Activated CD4-positive, alpha-beta T cell treated with anti-CD3 and anti-CD28 coated beads, Interleukin-2, amount 50 U/mL, for 48 hours (primary cell): ENCODE data around the gene B4GALT3.
"Not testable (repeated sequence)": the region's sequence is repeated elsewhere in the genome, so short reads cannot be mapped to it uniquely, and the experiment has no call there.

ENCODE experiments used
- DNase-seq, 2 experiments: peaks; one replicate each; pipeline ENCODE4 v3.0.0-alpha.2; 2020

The B4GALT3 gene

DNA sequence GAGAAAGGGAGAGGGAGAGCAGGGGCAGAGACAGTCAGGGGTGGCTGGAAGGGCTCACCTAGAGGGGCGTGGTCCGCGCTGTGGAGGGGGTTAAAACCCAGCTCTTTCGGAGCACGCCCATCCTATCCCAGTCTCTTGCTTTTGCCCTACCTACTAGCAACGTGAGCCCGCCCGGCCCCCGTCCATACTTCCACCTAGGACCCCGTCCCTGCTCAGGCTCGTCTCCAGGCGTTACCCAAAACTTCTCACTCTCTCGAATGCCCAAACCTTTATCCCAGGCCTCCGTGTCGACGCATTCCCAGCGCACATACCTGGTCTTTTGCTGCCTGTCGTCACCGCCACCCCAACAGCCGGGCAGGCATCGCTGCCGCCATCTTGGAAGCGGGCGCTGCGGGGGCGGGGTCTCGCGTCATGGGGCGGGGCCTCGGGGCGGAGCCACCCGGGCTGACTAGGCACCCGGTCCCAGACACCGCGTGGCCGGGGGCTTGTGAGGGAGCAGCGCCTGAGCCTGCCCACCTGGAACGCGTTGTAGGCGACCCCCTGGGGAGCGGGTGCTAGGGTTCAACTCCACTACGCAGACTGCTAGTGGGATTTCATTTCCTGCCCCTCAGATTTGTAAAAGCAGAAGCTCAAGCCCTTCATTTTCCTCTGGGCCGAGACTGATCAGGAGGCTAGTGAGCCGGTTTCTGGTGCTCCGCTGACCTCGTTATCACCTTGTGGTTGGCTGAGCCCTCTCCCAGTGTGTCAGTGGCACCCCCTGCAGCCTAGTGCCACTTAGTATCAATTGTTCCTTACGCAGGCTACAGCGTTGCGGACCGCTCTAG is at the start of gene B4GALT3:
Gene B4GALT3, minus strand, starts transcription at position 396 of the 824 bp plus-strand sequence. CDS start 1,447 bp downstream, outside the sequence.
- peak; percentile 98 for DNase-seq

DNA sequence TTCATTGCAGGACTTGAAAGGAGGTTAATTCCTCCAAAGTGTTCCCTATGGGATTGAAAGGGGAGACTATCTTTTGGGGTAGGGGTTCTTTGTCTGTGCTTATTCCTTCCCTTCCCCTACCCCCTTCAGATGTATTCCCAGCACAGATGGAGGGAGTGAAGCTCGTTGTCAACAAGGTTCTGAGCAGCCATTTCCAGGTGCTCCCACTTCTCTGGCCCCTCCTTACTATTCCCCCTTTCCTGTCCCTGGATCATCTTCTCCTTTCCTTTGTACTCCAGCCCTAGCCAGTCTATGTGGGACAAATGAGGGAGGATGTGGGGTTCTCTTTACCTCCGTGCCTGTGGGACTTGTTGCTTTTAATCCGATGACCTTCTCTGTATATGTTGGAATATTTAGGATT is 49.5 kb upstream of the B4GALT3 start:
- no peak for DNase-seq

DNA sequence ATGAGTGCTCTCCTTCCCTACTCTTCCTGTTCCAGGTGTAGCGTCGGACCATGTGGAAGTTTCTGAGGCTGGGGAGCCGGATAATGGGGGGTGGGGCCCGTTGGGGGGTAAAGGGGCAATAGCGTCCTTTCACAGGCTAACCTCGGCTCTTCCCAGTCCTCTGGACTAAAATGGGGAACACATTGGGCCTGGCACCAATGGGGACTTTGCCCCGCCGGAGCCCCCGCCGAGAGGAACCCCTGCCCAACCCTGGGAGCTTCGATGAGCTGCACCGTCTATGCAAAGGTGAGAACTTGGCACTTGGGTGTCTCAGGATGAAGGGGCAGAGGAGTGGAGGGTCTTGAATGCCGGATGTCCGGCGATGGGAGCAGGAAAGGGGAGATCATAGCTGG is 49.0 kb upstream of the B4GALT3 start:
- peak in 1 of 2 experiments; percentile 18 for DNase-seq

DNA sequence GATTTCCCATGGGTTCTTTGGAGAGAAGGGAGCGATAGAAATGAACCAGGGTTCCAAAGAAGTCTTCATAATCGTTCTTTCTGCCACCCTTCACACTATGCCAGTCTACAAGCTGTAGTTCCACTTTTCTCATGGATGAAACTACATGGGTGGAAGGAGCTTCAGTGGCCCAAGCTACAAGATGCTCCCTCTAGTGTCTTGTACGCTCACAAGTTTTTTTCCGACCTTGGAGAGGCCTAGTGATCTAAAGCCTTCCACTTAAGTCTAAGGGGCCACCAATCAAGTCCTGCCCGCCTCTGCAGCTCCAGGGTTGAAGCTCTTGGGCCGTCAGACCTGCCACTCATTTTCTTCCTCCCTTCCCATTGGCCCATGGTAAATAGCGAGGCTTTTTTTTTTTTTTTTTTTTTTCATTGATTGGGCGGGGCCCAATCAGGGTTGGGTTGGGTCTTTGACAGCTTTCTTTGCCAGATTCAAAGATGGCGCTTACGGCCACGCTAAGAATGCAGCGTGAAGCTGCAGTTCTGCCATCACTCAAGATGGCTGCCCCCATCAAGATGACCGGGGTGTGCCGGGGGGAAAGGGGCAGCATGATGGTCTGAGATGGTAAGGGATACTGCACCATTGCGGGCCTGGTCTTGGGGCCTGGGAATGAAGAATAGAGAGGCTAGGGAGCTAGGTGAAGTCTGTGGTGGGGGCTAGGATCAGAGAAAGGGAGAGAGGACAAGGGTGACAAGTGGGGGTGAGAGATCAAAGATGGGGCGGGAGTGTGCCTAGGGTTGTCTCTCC is 48.4 kb upstream of the B4GALT3 start, which contains the start of gene TOMM40L:
Gene TOMM40L, plus strand, starts transcription at position 527 of the 786 bp plus-strand sequence. CDS start 430 bp downstream, outside the sequence.
- peak; percentile 85 to 90 for DNase-seq

DNA sequence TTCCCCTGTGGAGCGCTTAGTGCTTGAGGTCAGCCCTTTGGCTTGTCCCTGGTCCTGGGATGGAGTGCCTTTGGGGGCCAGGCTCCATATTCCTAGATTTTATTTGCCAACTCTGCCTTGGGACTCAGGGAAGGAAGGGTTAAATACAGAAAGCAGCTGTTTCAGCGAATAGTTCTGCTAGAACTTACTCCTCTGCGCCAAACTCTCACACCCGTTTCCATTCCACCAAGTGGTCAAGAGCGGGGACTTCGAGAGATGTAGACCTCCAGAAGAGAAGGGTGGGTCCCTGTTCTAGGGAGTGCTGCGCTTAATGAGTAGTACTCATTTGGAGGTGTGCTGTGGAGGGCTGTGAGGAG is 47.8 kb upstream of the B4GALT3 start:
- DNase-seq, result no peak

DNA sequence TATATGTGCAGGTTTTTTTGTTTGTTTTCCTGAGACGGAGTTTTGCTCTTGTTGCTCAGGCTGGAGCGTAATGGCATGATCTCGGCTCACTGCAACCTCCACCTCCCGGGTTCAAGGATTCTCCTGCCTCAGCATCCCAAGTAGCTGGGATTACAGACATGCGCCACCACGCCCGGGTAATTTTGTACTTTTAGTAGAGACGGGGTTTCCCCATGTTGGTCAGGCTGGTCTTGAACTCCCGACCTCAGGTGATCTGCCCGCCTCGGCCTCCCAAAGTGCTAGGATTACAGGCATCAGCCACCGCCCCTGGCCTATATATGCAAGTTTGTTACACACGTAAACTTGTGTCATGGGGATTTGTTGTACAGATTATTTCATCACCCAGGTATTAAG is 47.4 kb upstream of the B4GALT3 start:
- DNase-seq, result not testable (repeated sequence)

DNA sequence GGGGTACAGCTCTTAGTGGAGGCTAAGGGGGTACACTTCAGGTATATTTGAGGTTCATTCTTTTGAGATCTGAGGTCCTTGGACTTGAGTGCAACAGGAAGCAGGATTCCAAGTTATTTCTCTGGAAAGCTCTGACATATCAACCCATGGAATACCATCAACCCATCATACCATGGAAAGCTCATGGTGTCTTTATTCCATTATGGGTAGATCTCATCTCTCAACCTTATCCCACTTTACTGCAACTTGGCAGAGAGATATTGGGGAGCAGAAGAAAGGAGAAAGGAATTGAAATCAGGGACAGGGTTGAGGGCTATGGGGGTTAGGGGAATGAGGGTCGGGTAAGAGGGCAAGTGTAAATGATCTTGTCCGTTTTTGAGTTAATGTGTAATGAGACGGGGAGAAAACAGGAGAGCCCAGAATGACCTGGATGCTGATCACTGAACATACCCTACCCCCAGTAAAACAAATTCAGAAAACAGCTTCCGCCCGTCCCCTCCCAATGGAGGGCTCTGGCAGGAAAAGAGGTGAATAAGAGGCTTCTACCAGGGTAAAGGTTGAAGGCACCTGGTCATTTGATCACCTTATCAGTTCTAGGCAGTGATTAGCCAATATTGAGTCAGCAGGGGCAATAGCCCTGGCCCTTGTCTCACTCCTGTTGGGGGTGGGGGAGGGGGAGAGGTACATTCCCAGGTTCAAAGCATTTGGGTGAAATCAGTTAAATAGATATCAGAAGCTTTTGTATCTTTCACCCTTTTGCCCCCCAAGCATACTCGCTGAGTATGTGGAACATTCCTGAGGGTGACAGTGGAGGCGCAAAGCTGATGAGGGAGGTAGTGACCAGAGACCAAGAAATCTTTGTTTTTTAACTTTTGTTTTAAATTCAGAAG is 46.7 kb upstream of the B4GALT3 start:
- no peak for DNase-seq

DNA sequence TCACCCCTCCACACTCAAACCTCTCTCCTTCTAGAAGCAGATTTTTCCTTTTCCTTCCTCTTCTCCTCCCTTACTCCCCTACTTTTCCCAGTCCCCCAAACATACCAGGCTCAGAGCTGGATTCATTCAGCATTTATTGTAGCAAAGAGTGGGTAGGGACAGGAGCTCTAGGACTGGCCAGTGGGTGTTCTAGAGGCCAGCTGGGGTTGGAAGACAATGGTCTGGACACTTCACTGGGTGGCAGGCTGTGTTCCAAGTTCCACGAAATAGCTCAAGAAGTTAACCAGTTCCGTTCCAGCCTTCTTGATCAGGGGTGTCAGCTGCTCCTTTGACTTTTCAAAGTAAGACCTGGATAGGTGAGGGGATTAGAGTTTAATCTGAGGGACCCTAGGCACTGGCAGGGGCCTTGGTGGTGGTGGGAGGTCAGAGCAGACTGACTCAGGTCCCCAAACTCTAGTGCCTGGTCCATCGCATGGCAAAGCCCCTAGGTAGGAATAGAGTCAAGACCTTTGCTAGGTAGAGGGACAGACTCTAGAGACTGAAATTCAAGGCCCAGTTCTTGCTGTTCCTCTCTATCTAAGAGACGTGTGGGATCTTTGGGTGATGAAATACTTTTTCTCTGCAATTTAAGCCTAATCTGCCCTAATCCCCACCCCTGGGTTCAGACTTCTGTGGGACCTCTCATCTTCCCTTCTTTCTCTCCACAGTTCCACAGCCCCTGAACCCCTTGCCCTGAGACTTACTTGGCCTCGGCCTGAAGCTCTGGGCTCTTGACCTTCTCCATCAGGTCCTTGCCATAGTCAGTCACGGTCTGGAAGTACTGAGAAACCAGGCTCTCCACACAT is 45.1 kb upstream of the B4GALT3 start:
- no peak for DNase-seq

DNA sequence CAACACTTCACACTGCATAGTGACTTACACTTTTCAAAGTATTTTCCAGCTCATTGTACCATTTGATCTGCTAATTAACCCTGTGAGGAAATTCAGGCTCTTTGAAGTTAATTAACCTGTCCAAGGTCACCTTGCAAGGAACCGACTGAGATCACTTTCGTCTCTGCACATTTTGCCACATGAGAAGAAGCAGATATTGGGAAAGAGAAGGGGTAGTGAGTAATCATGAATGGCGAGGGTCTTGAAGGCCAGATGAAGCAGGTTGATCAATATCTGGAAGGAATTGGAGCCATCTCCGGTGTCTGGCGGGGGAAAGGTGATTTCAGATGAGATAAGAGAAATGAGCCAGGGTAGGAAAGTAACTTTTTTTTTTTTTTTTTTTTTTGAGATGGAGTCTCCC is 42.7 kb upstream of the B4GALT3 start:
- no peak for DNase-seq

DNA sequence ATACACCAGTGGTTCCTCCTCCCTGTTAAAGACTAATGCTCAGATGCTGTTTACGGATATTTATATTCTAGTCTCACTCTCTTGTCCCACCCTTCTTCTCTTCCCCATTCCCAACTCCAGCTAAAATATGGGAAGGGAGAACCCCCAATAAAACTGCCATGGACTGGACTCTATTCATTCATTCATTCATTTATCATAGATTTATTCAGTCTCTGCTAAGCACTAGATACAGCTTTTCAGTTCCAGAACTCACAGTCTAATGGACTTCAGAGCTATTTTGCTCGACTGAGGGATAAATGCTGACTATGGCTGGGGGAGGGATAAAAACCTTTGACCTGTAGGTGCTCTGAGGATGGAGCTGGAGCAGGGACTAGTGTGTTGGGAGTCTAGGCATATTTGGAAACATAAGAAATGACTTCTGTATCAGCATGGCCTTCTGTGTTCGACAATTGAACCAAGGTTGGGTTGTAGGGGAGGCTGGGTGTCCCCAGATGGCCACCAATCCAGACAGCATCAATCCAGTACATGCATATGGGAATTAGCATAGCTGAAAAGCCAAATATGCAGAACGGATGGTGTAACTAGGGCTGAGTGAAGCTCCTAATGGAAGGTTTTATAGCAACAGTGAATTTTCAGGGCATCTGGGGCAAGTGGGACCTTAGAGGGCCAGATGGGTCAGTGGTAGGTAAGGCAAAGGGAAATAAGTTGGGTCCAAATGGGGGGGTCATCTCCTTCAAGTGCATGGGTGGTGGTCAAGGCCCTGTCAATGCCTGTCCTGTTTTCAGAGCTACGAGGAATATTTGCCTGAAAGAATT is 42.0 kb upstream of the B4GALT3 start:
- DNase-seq, result no peak

DNA sequence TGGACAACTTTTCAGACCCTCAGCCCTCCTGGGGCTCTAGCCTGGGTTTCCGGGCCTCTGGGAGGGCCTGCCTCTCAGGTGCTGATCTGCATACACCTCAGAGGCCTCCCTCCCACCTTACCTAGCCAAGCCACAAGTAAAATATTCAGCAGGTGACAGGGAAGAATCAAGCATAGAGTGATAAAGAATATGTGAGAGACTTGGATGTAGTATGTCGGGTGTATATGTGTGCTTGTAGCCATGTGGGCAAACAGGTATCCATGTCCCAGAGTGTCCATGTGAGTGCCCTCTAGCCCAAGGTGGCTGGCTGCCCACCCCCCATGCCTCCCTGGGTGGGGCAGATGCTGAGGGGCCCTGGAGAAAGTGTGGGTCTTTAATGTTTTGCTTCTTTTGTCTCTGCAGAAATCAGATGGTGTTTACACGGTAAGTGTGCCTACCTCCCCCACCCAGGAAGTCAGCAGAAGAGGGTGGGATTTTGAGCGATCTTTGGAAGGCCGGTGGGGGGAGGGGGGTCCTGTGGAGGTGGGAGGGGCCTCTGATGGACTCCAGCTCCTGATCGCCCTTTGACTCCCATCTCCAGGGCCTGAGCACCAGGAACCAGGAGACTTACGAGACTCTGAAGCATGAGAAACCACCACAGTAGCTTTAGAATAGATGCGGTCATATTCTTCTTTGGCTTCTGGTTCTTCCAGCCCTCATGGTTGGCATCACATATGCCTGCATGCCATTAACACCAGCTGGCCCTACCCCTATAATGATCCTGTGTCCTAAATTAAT is 41.2 kb upstream of the B4GALT3 start:
- no peak for DNase-seq

DNA sequence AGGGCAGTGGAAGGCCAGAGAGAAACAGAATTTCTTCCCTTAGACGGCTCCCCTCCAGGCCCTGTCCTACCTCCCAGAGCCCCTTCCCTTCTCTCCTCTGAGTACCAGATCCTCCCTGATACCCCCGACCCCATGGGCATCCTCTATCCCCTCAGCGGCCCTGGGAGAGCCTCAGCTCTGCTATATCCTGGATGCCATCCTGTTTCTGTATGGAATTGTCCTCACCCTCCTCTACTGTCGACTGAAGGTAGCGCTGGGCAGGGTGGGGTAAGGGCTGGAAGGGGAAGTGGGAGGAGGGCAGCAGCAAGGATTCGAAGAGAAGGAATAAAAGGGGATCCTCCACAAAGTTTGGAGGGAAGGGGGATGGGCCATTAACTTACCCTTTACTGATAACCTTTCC is 40.5 kb upstream of the B4GALT3 start:
- no peak for DNase-seq

DNA sequence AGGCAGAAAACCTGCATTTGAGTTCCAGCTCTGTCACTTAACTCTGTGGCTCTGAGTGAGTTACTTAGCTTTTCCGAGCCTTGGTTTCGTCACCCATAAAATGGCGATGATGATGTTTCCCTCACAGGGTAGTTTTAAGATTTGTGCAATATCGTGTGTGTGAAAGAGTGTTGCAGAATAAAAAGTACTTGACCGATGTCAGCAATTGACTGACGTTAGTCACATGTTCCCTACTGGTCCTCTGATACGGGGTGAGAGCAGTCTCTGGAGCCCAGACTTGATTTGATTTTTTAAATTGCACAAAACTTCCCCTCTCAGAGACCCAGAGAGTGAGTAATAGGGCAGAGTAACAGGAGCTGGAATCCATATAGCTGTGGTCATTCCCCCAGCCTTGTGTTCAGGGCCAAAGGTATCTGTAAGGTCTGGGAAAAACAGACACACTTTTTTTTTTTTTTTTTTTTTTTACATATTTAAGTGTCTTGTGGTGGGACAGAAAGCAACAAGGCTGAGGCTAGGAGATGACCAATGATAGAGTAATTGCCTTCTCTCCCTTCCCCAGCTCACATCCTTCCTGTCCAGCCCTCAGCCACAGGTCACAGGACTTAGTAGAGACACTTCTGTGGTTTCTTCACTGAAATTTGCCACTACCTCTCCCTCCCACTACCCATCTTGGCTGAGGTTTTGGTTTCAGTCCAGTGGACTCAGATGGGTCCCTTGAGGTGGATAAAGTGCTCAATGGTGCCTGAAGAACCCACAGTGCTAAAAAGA is 39.8 kb upstream of the B4GALT3 start:
- no peak for DNase-seq

DNA sequence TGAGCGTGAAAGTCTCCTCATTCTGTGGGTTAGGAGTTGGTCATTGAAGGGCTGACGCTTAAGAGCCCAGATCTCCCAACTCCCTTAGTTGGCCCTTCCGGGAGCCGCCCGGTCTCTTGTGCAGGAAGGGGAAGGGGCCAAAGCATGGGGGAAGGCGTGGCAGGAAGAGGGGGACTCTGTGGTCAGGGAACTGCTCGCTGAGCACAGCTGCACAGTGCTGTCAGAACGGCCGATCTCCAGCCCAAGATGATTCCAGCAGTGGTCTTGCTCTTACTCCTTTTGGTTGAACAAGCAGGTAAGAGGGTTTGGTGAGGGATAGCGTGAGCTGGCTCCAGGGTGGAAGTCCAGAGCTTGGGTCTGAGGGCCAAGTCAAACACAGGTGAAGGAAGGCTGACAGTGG is 37.8 kb upstream of the B4GALT3 start, which contains the start of gene FCER1G:
Gene FCER1G, plus strand, starts transcription at position 220 of the 400 bp plus-strand sequence. Its CDS starts 27 bp downstream, at position 247.
- DNase-seq, result no peak

DNA sequence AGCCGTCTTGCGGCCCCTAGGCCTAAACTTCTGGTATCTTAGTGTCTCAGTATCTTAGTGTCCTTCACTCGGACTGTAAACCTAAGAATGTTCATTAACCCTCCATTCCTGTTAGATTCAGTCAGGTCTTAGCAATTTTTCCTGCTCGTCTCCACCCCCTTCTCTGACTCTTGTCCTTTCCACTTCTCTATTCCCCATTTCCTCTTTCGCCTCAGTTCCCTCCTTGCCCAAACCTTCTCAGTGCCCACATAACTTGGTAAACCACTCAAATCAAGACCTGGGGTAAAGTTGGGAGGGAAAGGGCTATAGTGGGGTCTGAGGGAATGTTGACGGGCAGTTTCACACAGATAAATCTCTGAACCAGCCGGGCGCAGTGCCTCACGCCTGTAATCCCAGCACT is 37.1 kb upstream of the B4GALT3 start:
- DNase-seq, result no peak

DNA sequence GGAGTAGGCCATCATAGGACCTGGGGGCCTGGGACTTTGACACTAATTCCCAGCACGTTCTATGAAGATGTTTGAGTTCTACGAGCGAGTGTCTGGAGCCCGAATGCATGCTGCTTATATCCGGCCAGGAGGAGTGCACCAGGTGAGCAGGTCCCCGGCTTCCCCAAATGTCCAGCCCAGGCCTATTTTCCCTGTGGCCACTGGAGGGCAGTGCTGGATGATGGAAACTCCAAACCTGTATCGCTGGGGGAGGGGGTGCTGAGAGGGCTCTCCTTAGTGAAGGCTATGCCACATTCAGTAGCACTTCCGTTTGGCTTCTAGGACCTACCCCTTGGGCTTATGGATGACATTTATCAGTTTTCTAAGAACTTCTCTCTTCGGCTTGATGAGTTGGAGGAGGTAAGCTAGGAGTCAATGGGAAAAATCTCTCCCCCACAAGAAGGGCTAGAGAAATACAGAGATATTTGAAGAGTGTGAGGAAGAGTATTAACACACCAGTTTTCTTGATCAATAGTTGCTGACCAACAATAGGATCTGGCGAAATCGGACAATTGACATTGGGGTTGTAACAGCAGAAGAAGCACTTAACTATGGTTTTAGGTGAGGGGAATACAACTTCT is 32.6 kb upstream of the B4GALT3 start:
- DNase-seq, result peak; percentile 72 to 81

DNA sequence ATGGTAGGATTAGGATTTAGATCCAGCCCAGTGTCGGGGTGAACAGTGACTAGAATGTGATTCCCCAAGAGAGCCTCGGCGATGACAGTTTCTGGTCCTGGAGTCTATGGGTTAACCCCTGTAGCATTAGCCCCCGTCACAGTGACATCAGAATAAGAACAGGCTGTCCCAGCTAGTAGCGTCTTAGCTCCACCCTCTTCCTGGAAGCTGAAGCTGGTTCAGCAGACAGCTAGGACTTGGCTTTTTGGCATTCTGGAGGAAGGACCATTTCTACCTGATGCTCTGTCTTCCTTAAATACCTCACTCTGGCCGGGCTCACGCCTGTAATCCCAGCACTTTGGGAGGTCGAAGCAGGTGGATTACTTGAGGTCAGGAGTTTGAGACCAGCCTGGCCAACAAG is 29.9 kb upstream of the B4GALT3 start:
- no peak for DNase-seq

DNA sequence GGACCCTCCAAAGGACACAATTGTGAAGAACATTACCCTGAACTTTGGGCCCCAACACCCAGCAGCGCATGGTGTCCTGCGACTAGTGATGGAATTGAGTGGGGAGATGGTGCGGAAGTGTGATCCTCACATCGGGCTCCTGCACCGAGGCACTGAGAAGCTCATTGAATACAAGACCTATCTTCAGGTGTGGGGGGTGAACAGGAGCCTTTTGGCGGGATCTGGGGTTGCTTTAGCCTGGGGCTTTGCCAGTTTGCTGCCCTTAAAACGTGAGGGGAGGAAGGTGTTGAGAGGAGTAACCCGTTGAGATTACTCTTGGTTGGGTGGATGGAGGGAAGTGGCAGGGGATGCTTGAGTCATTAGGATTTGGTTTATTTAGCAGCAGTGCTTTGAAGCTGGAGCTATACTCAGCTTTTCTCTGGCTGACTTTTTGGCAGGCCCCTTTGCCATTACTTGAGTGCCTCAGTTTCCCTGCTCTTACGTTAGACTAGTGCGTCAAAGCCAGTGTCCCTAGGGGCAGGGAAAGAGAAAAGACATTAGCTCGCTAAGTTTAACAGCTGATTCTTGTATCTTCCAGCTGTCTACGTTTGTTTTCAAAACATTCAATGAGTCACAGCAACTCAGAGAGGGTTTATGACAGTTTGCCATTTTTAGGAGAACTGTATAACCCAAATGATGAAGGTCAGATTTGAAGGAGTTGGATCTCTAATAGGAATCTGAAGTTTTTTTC is 29.3 kb upstream of the B4GALT3 start:
- no peak for DNase-seq
